ENCODE data around the gene MARF1. TPM values are rescaled to one million over a fixed set of nuclear protein-coding genes. Genes with fewer than 3 reads are reported as not detected.

The MARF1 gene
- total and polyA plus RNA-seq, 9 of the 15 experiments (the other 6 are each of a cell fraction or from before 2014, with no cell fraction given) = 4.7 to 33.2 (median 11.7) TPM

DNA sequence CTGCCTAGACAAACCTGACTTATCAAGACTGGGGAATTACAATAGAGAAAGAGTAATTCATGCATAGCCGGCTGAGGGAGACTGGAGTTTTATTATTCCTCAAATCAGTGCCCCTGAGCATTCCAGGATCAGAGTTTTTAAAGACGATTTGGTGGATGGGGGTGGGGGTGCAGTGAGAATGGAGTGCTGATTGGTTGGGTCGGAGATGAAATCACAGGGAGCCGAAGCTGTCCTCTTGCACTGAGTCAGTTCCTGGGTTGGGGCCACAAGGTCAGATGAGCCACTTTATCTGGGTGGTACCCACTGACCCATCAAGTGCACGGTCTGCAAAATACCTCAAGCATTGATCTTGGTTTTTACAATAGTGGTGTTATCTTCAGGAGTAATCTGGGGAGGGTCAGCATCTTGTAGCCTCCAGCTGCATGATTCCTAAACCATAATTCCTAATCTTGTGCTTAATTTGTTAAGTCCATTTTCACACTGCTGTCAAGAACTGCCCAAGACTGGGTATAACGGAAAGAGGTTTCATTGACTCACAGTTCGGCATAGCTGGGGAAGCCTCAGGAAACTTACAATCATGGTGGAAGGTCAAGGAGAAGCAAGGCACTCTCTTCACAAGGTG, 69.6 kb downstream of the MARF1 start:
- Histone ChIP-seq H2AFZ (ENCODE audit: low read depth, low read length) (peak overlapping the region; percentile 97), H3K27ac (ENCODE audit: extremely low read depth, low read depth, low read length) (peak overlapping the region; percentile 91), H3K9ac (ENCODE audit: insufficient read depth in 1 of 2, low read depth in 2 of 2, low read length in 2 of 2) (peak overlapping the region; percentile 15 to 69; a peak in 3 of 4 replicates), H3K4me2 (ENCODE audit: insufficient read depth, low read length) (peak overlapping the region; percentile 81), H3K9me1 (ENCODE audit: control insufficient read depth, insufficient read depth, low read length) (no peaks in the 10 kb centered on the region), H3K9me3 (replicated peaks; ENCODE audit: control insufficient read depth, insufficient read depth, low read depth, low read length) (peaks cover 5% of the 10 kb centered on the region), H3K4me1 (replicated peaks in 1 of 2; ENCODE audit: control insufficient read depth in 2 of 2, insufficient read depth in 2 of 2, low read length in 2 of 2) (peaks cover 26 to 52% of the 10 kb centered on the region in 2 experiments), H3K36me3 (ENCODE audit: control insufficient read depth, insufficient read depth, low read length) (peaks cover 10% of the 10 kb centered on the region; the same call in 2 of the 3 replicates), H3K79me2 (ENCODE audit: control insufficient read depth, insufficient read depth, low read length) (peaks cover 23% of the 10 kb centered on the region; the same call in 2 of the 3 replicates), H4K20me1 (replicated peaks; ENCODE audit: control insufficient read depth, insufficient read depth, low read length) (no peaks in the 10 kb centered on the region), H3K4me3 (peak overlapping the region; percentile 42), H3K27me3 (ENCODE audit: control insufficient read depth in 2 of 2, insufficient read depth in 2 of 2, low read length in 2 of 2) (no peaks in the 10 kb centered on the region)
- FAIRE-seq (no peak), ATAC-seq (no peak), DNase-seq (ENCODE audit: extremely low read depth in 1 of 4, low spot score in 3 of 4) (peak in 1 of 4 experiments; percentile 65)
- TSS peak; percentile 75 for BruUV-seq (replicated peaks)
- ChIA-PET CTCF (ENCODE audit: low intra/inter-chr PET ratio) (interaction anchor here (0.6 kb wide), 1 partner anchor 93 kb away, joined by 3 read pairs; no protein-coding TSS in a partner anchor), POLR2A (interaction anchor here (0.6 to 2.7 kb wide), 9 partner anchors 9 to 940 kb away, joined by 3 to 21 read pairs (median 3); partner anchors contain the start of gene MARF1)
- intact Hi-C loops (cut with micrococcal nuclease) = loop anchor here (10.0 kb wide), 1 partner anchor 71 kb away; the partner anchor contains the start of gene MARF1
- 6% methylated on average over 7 of the region's 7 CpGs for WGBS (ENCODE audit: insufficient coverage, low coverage, missing lambda C conversion rate)
- in situ Hi-C loops (cut with MboI) = no loop called here
- TF ChIP-seq RBM22 (IDR thresholded peaks at IDR 0.05; ENCODE audit: low read depth, low read length, poor library complexity, severe bottlenecking) (peak; percentile 15), PURB (CRISPR knock-in tag; IDR thresholded peaks at IDR 0.05; ENCODE audit: low read depth) (no peak), RBM17 (IDR thresholded peaks at IDR 0.05; ENCODE audit: borderline replicate concordance, low read depth, low read length) (no peak), CBFA2T3 (IDR thresholded peaks at IDR 0.05) (peak; percentile 30; the same call in 1 of the 2 replicates), PHF21A (IDR thresholded peaks at IDR 0.05; ENCODE audit: borderline replicate concordance, low read depth) (no peak), SIRT6 (IDR thresholded peaks at IDR 0.05; ENCODE audit: low read depth, low read length) (no peak), ILF3 (IDR thresholded peaks at IDR 0.05; ENCODE audit: borderline replicate concordance) (0 out of 2 replicates have a peak, but pooled peaks have one; percentile 1), TEAD2 (tag; IDR thresholded peaks at IDR 0.05) (no peak), RBFOX2 (IDR thresholded peaks at IDR 0.05; ENCODE audit: low read depth, low read length) (peak; percentile 80), RCOR1 (IDR thresholded peaks at IDR 0.05; ENCODE audit: borderline replicate concordance in 1 of 2, low read depth in 2 of 2, low read length in 2 of 2) (peak in 1 of 2 experiments; percentile 65; a peak in 1 of 4 replicates), ZNF766 (CRISPR knock-in tag; conservative IDR thresholded peaks at IDR 0.05) (peak; percentile 92), FOXJ3 (CRISPR knock-in tag; IDR thresholded peaks at IDR 0.05) (no peak), ARID1B (IDR thresholded peaks at IDR 0.05) (peak; percentile 40), KDM1A (IDR thresholded peaks at IDR 0.05) (peak; percentile 88 to 91), MCM5 (IDR thresholded peaks at IDR 0.05; ENCODE audit: low read depth) (no peak)
- TF ChIP-seq, protein P1, sequence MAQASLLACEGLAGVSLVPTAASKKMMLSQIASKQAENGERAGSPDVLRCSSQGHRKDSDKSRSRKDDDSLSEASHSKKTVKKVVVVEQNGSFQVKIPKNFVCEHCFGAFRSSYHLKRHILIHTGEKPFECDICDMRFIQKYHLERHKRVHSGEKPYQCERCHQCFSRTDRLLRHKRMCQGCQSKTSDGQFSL (CRISPR knock-in tag; IDR thresholded peaks at IDR 0.05) = no peak
- TF ChIP-seq, protein P1 (tag; IDR thresholded peaks at IDR 0.05) = peak in 1 of 2 experiments; percentile 65; a peak in 1 of 4 replicates
- TF ChIP-seq, protein P2, sequence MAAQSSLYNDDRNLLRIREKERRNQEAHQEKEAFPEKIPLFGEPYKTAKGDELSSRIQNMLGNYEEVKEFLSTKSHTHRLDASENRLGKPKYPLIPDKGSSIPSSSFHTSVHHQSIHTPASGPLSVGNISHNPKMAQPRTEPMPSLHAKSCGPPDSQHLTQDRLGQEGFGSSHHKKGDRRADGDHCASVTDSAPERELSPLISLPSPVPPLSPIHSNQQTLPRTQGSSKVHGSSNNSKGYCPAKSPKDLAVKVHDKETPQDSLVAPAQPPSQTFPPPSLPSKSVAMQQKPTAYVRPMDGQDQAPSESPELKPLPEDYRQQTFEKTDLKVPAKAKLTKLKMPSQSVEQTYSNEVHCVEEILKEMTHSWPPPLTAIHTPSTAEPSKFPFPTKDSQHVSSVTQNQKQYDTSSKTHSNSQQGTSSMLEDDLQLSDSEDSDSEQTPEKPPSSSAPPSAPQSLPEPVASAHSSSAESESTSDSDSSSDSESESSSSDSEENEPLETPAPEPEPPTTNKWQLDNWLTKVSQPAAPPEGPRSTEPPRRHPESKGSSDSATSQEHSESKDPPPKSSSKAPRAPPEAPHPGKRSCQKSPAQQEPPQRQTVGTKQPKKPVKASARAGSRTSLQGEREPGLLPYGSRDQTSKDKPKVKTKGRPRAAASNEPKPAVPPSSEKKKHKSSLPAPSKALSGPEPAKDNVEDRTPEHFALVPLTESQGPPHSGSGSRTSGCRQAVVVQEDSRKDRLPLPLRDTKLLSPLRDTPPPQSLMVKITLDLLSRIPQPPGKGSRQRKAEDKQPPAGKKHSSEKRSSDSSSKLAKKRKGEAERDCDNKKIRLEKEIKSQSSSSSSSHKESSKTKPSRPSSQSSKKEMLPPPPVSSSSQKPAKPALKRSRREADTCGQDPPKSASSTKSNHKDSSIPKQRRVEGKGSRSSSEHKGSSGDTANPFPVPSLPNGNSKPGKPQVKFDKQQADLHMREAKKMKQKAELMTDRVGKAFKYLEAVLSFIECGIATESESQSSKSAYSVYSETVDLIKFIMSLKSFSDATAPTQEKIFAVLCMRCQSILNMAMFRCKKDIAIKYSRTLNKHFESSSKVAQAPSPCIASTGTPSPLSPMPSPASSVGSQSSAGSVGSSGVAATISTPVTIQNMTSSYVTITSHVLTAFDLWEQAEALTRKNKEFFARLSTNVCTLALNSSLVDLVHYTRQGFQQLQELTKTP (IDR thresholded peaks at IDR 0.05; ENCODE audit: low read depth in 1 of 2, partially characterized antibody in 2 of 2) = peak in 1 of 2 experiments; percentile 27
